ENCODE data around the gene ADAD1. TPM values are rescaled to one million over a fixed set of nuclear protein-coding genes. Genes with fewer than 3 reads are reported as not detected.

ADAD1 gene
- total RNA-seq, 2 donors from 2014 or later = not detected

DNA sequence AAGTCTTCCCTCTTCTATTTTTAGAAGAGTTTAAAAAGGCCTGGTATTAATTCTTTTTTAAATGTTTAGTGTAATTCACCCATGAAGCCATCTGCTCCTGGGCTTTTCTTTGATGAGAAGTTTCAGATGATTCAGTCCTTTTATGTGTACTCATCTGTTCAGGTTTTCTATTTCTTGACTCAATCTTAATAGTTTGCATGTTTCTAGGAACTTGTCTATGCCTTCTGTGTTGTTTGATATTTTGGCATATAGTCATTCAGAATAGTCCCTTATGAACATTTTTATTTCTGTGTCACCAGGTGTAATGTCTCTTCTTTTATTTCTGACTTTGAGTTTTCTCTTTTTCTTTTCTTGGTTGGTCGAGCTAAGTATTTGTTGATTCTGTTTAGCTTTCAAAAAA is 97.9 kb downstream of the ADAD1 start:
- DNase-seq (ENCODE audit: low spot score) = no peak
- H3K9me3 ChIP-seq = peaks cover 0 to 6% of the 10 kb centered on the region in 2 donors
- TF ChIP-seq, protein P1, sequence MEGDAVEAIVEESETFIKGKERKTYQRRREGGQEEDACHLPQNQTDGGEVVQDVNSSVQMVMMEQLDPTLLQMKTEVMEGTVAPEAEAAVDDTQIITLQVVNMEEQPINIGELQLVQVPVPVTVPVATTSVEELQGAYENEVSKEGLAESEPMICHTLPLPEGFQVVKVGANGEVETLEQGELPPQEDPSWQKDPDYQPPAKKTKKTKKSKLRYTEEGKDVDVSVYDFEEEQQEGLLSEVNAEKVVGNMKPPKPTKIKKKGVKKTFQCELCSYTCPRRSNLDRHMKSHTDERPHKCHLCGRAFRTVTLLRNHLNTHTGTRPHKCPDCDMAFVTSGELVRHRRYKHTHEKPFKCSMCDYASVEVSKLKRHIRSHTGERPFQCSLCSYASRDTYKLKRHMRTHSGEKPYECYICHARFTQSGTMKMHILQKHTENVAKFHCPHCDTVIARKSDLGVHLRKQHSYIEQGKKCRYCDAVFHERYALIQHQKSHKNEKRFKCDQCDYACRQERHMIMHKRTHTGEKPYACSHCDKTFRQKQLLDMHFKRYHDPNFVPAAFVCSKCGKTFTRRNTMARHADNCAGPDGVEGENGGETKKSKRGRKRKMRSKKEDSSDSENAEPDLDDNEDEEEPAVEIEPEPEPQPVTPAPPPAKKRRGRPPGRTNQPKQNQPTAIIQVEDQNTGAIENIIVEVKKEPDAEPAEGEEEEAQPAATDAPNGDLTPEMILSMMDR (IDR thresholded peaks at IDR 0.05) = no peak
- no peak overlapping the region for H3K27ac ChIP-seq
- H3K27me3 ChIP-seq = no peaks in the 10 kb centered on the region
- H3K36me3 ChIP-seq = no peaks in the 10 kb centered on the region
- H3K4me3 ChIP-seq = no peak overlapping the region
- no peaks in the 10 kb centered on the region for H3K4me1 ChIP-seq

Other genes with a start within 250 kb of the ADAD1 start
- gene BLTP1, start 226.7 kb upstream of the ADAD1 start, total RNA-seq = 10 to 100 TPM; 55.2 to 71.2 TPM
- gene IL2, start 77.7 kb downstream of the ADAD1 start, total RNA-seq = not detected
- not detected for gene IL21, start 242.1 kb downstream of the ADAD1 start, total RNA-seq